HG02938 (cell line): ENCODE measurements around the gene NLGN1.

Experiments used
- ATAC-seq: cut with Tn5 transposase; IDR thresholded peaks from one replicate; pipeline ENCODE4 v1.9.1; 2021; ENCODE audit warnings: mild to moderate bottlenecking, moderate library complexity; ENCODE audit not compliant: unreplicated experiment

The NLGN1 gene

DNA sequence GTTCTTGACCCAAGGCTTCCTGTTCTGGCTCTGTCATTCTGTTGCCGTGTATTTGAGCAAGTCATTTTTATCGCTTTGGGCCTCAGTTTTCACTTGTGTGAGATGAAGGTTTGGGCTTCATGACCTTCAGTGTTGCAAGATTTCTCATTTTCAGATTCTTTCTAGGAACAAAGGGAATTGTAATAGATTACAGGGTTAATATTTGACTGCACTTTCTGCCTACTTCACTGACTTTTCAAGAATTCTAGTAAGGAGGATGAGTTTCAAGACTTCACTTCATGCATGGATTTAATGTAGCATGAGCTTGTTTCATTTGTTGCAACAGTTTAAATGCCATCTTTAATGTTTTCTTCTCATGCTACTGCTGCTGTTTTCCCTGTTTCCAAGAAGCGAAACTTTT, 226.5 kb downstream of the NLGN1 start:
- no peak for ATAC-seq

GRCh38 chr3:173630849-173631248, 233.3 kb downstream of the NLGN1 start:
- ATAC-seq: no peak

DNA sequence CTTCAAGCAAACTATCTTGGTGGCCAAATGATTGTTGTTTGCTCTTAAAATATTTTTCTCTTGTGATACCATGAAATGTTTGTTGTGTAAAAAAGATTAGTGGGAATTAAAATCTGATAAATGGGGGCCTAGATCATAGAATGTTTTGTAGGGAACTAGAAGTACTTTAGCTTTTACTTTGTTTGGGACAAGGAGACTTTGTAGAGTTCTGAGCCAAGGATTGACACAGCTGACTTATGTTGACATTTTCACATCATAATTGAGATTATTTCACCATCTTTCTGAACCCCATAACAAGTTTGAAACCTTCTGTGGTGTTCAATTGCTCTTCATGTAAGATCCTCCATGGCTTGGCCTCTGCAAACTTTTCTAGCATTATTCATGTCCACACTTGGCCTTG, 235.4 kb downstream of the NLGN1 start:
- ATAC-seq: no peak

DNA sequence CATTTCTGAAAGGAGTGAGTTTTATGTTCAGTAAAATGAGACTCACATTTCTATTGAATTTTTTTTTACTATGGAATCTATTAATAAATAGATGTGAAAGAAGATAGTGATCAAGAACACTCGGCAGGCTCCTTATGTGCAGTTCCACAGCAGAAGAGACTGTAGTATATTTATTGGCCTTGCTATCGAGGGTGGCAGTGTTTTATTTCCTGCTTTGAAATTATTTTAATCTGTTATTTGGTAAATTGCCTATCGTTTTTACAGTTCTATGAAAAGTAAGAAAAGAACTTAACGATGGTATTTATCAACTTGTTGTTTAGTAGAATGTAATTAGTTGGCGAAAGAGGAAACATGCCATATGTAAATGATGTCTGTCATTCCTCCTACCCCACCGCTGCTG, 238.3 kb downstream of the NLGN1 start:
- no peak for ATAC-seq

DNA sequence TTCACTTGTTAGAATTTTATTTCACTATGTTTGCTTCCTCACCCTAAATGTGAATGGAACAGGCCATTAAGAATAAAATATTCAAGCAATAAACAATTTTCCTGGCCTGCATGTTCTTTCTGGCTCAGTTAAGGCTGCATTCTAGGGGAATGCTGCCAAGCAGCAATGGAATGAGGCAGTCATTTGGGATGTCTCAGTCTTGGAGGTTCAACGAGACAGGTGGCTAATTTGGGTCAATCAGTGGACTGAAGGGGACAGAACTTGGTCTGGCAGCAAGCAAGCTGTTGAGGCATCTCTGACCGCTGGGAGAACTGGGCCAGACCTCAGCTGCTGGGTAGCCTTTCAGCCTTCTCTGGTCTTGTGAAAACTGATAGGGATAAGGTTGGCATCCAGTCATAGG, 241.6 kb downstream of the NLGN1 start:
- no peak for ATAC-seq

- no peak for ATAC-seq
These were observed 244.2 kb downstream of the NLGN1 start for GRCh38 chr3:173641696-173642095.

DNA sequence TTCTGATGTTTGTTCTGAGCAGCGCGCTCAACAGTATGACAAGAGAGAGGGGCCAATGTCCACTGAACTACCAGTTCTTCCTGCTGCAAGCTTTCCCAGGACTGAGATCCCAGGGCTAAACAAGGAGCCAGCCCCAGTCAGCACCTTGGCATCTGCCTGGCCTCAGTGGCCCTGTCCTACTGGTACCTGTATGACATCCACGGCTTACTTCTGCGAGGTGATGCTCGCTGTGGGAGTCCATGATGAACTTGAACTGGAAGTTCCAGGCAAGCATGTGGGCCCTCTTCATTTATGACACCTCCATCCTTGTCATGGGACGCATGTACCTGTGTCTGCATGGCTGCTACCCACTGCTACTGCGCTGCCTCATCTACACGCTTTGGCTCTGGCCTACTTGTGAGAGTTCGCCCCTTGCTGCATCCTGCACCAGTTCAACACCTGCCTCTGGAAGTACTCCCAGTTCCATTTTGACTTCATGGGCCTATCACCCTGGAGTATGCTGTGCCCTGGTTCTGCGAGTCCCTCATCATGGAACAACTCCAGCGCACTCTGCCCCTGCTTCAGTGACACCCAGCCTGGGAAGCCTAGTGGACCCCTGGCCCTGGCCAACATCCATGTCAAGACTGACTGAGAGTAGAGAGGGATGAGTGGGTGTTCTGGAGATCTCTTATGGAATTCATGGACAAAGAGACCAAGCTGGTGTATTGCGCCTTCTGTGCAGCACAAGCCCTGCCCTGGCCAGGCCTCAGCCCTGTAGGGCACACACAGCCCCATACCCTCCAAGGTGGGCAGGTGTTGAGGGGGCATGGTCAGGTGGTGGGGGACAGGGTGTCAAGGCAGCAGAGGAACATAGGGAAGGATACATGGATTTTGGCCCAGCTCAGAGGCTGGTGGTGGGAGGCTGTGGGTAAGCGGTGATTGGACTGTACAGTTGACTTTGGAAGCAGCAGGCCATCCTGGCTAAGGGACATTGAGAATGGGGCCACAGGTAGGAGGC, 246.8 kb downstream of the NLGN1 start:
- no peak for ATAC-seq

DNA sequence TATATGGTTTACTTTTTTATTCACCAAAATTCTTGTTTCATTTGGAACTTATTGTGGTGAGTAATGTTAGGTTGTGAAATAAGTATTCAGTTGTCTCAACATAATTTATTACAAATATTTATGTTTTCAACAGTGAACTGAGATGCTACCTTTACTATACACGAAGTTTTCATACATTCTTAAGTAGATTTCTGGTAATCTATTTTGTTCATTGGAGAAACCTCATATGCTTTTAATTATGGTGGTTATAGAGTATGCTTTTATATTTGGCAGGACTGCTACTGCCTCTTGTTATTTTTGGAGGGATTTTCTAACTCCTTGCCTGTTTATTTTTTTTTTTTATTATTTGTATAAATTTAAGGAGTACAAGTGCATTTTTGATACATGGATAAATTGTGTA, 253.1 kb downstream of the NLGN1 start:
- no peak for ATAC-seq

GRCh38 chr3:173652093-173652492, 254.5 kb downstream of the NLGN1 start:
- no peak for ATAC-seq

DNA sequence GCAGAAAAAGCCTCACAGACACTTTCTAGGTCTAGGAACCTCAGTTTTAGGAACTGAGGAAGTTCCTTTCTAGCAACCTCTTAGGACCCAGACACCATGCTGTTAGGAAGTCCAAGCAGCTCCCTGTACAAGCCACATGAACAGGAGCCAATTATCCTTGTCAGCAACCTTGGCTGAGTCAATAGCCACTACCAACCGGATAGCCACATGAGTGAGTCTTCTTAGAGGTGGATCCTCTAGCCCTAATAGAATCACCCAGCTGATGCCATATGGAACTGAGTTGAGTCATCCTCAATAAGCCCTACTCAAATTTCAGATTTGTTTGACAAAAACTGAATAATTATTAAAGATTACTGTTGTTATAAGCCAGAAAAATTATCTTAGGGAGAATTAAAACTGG, 256.2 kb downstream of the NLGN1 start:
- ATAC-seq: no peak

- no peak for ATAC-seq
These were observed 262.4 kb downstream of the NLGN1 start for GRCh38 chr3:173659972-173660371.

GRCh38 chr3:173660645-173661299, 263.2 kb downstream of the NLGN1 start:
- no peak for ATAC-seq

- no peak for ATAC-seq
These were observed 266.2 kb downstream of the NLGN1 start for GRCh38 chr3:173663696-173664111.

DNA sequence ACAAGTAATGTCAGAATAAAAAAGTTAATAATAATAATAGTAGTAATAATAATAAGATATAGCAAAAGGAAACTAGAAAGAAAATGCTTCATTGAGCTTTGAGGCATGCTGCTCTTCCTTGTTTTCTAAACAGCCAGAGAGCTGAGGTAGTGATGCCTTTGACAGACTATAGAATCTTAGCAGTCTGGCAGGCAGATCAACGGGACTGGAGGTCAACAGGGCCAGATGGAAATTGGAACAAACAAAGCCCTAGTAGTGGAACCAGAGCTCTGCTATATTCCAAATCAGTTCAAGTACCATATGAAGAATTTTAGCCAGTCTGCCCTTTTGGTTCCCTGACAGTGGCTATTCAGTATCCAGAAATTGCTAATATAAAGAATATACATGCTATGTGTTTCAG, 278.6 kb downstream of the NLGN1 start:
- no peak for ATAC-seq

- no peak for ATAC-seq
These were observed 283.7 kb downstream of the NLGN1 start for GRCh38 chr3:173681188-173681678.

- no peak for ATAC-seq
These were observed 287.9 kb downstream of the NLGN1 start for GRCh38 chr3:173685456-173685855.

DNA sequence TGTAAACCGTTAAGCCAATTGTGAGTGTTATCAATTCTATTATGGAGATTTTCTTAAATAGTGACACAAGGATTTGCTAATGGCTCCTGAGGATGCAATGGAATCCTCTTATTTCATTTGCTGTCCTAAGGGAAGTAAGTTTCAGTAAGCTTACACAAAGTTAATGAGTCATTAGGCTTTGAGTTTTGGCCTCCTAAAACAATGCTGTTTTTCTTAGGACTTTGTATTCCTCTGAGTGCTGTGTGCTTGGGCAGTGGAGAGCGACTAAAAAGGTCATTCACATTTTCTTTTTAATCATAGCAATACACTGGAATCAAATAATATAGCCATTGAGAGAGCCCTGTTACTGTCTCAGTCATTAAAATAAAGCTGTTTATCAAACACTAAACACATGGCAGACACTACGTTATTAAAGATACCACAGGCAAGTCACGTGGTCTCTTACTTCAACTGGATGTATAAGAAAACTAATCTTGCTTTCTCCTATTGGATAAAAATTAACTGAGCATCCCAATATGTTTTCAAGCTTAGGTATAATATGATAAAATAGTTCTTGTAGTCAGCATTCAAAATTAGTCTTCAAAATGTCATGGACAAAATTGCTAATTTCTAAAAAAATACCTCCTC, 290.8 kb downstream of the NLGN1 start:
- no peak for ATAC-seq

- ATAC-seq: no peak
These were observed 293.1 kb downstream of the NLGN1 start for GRCh38 chr3:173690542-173691180.

DNA sequence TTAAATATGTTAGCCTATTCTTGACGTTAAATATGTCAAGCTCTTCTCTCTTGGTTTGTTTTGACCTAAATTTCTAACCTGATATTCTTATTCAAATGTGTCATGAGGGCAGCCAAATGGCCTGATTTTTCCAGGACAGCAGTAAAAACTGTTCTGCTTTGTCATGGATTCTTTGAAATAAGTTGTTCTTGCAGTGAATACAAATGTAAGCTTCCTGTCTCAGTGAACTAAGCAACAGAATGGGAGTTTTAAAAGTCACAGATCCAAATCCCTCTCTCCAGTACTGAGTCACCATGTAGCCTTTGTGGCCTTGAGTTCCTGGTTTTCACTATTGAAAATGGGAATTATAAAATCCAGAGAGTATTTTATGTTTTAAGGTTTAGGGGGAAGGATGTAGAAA, 301.8 kb downstream of the NLGN1 start:
- no peak for ATAC-seq

DNA sequence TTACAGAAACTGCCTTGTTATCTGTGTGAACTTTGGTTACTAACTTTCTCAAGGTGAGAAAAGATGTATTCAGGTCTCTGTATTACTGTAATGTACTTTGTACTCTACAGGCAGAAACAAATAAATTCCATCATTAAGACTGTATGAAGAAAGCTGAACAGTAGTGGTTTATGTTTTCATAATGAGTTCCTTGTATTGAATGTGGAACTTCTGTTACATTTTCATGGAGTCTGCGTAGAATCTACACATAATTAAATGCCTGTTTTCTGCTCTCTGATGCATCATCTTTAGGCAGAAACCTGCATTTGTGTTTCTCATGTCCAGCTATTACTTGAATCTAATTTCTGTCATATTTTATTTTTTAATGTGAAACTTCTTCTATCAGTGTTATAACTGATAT, 302.8 kb downstream of the NLGN1 start:
- ATAC-seq: no peak

DNA sequence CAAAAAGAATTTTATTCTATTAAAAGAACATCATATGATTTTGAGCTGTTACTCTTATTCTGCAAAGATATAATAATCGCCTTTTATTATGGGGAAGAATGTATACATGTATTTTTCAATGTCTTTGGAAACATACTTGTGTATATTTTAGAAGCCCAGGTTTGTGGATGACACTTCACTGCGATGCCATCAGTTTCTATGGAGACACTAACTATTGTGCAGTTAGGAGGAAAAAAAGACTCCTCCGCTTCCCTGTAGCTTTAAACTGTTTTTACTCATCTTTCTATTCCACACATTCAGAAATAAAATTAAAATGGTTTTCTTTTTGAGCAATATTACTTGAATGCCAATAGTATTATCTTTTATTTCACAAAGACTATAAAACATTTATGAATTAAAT, 305.0 kb downstream of the NLGN1 start:
- ATAC-seq: no peak
